Spinal cord (tissue), 10 donors: ENCODE results near the gene R3HDML. TPM values are rescaled to one million over a fixed set of nuclear protein-coding genes. Genes with fewer than 3 reads are reported as not detected.

Source experiments
- DNase-seq, 6 donors: peaks; one replicate each; pipeline versions ENCODE4 v3.0.0 to v3.0.0-alpha.2; 2013 to 2015; ENCODE audit warnings: low spot score in 6 of 6, low read depth in 4 of 6
- H3K27ac ChIP-seq: one replicate; pipeline ENCODE4 v1.5.1; 2013; ENCODE audit warnings: low read depth, low read length, control low read depth
- H3K27me3 ChIP-seq: one replicate; pipeline ENCODE4 v1.6.1; 2013; ENCODE audit warnings: low read length; ENCODE audit not compliant: control insufficient read depth, insufficient read depth
- H3K36me3 ChIP-seq: one replicate; pipeline ENCODE4 v1.6.1; 2013; ENCODE audit warnings: low read length; ENCODE audit not compliant: control insufficient read depth, insufficient read depth
- H3K4me1 ChIP-seq: one replicate; pipeline ENCODE4 v1.6.1; 2013; ENCODE audit warnings: low read length; ENCODE audit not compliant: control insufficient read depth, insufficient read depth
- H3K4me3 ChIP-seq: one replicate; pipeline ENCODE4 v1.5.1; 2013; ENCODE audit warnings: low read depth, low read length, control low read depth
- H3K9me3 ChIP-seq: one replicate; pipeline ENCODE4 v1.6.1; 2013; ENCODE audit warnings: low read length; ENCODE audit not compliant: control insufficient read depth, insufficient read depth
- WGBS: methylation state at CpG from one replicate; pipeline ENCODE4 v1.1.5; 2013; ENCODE audit warnings: missing lambda C conversion rate; ENCODE audit not compliant: insufficient coverage; 5-methylcytosine and 5-hydroxymethylcytosine counted together
- polyA plus RNA-seq, 2 donors: library from polyadenylated mRNA; unstranded; fragments of 120-200 nt; gene quantifications; one replicate each; pipeline ENCODE4 v1.2.1, GENCODE V29; 2013; ENCODE audit not compliant: insufficient read length in 2 of 2
- total RNA-seq, 2 donors: library from RNA; depleted of rRNA in 1 of 2; stranded (reverse); fragments of 120-200 nt in 1 of 2; fragments of >200 nt in 1 of 2; gene quantifications; one replicate each; pipeline versions ENCODE4 v1.2.3 to v1.2.4, GENCODE V29; 2013 to 2014
- donor health status: healthy.

Gene R3HDML
- total and polyA plus RNA-seq, 4 donors: 0.11 to 0.12 TPM; not detected in 2

- Histone ChIP-seq H3K9me3 (no peaks in the 10 kb centered on the region), H3K36me3 (no peaks in the 10 kb centered on the region), H3K4me3 (no peak overlapping the region), H3K27ac (no peak overlapping the region), H3K4me1 (no peaks in the 10 kb centered on the region), H3K27me3 (peaks cover 10% of the 10 kb centered on the region)
- peak in 5 of 6 donors; percentile 10 to 79 (median 22) for DNase-seq
- no CpG with 5 or more reads among the region's 9 CpGs for WGBS
These were observed 47.7 kb downstream of the R3HDML start for GRCh38 chr20:44384423-44385027.

GRCh38 chr20:44388466-44389023 lies 51.7 kb downstream of the R3HDML start:
- no peaks in the 10 kb centered on the region for H3K36me3 ChIP-seq
- WGBS: 3% methylated on average over 28 of the region's 29 CpGs

GRCh38 chr20:44389871-44390270 lies 53.0 kb downstream of the R3HDML start:
- no peaks in the 10 kb centered on the region for H3K36me3 ChIP-seq
- no peak overlapping the region for H3K4me3 ChIP-seq
- H3K9me3 ChIP-seq: no peaks in the 10 kb centered on the region
- WGBS: 70% methylated on average over 5 of the region's 6 CpGs
- DNase-seq: no peak
- no peak overlapping the region for H3K27ac ChIP-seq
- no peaks in the 10 kb centered on the region for H3K4me1 ChIP-seq
- peaks cover 13% of the 10 kb centered on the region for H3K27me3 ChIP-seq

More at GRCh38 chr20:44388466-44389023, 51.7 kb downstream of the R3HDML start:
- DNase-seq: peak in 2 of 6 donors; percentile 35 to 54
- H3K27me3 ChIP-seq: peaks cover 13% of the 10 kb centered on the region
- H3K27ac ChIP-seq: no peak overlapping the region
- H3K4me1 ChIP-seq: no peaks in the 10 kb centered on the region
- H3K4me3 ChIP-seq: no peak overlapping the region
- no peaks in the 10 kb centered on the region for H3K9me3 ChIP-seq

- peak in 1 of 6 donors; percentile 5 for DNase-seq
- 52% methylated on average over 3 of the region's 5 CpGs for WGBS
- no peak overlapping the region for H3K4me3 ChIP-seq
- no peak overlapping the region for H3K27ac ChIP-seq
- H3K36me3 ChIP-seq: no peaks in the 10 kb centered on the region
- no peaks in the 10 kb centered on the region for H3K4me1 ChIP-seq
- H3K9me3 ChIP-seq: no peaks in the 10 kb centered on the region
- H3K27me3 ChIP-seq: peaks cover 13% of the 10 kb centered on the region
These were observed 53.4 kb downstream of the R3HDML start for GRCh38 chr20:44390280-44390679.

- no peaks in the 10 kb centered on the region for H3K4me1 ChIP-seq
- 100% methylated on average over 1 of the region's 8 CpGs for WGBS
- peaks cover 16% of the 10 kb centered on the region for H3K27me3 ChIP-seq
- H3K27ac ChIP-seq: no peak overlapping the region
- DNase-seq: no peak
- H3K4me3 ChIP-seq: no peak overlapping the region
- no peaks in the 10 kb centered on the region for H3K9me3 ChIP-seq
- no peaks in the 10 kb centered on the region for H3K36me3 ChIP-seq
These were observed 55.4 kb downstream of the R3HDML start for GRCh38 chr20:44392088-44392775.

GRCh38 chr20:44392776-44393607 lies 56.1 kb downstream of the R3HDML start:
- H3K4me3 ChIP-seq: no peak overlapping the region
- H3K4me1 ChIP-seq: no peaks in the 10 kb centered on the region
- H3K9me3 ChIP-seq: no peaks in the 10 kb centered on the region
- H3K27ac ChIP-seq: no peak overlapping the region
- H3K36me3 ChIP-seq: no peaks in the 10 kb centered on the region
- peaks cover 16% of the 10 kb centered on the region for H3K27me3 ChIP-seq
- DNase-seq: no peak
- 75% methylated on average over 5 of the region's 5 CpGs for WGBS

- 87% methylated on average over 5 of the region's 9 CpGs for WGBS
These were observed 57.0 kb downstream of the R3HDML start for GRCh38 chr20:44393608-44394451.

GRCh38 chr20:44394452-44394701 lies 57.5 kb downstream of the R3HDML start:
- no peaks in the 10 kb centered on the region for H3K9me3 ChIP-seq
- no peaks in the 10 kb centered on the region for H3K36me3 ChIP-seq
- peaks cover 6% of the 10 kb centered on the region for H3K27me3 ChIP-seq
- no peaks in the 10 kb centered on the region for H3K4me1 ChIP-seq
- WGBS: 90% methylated on average over 2 of the region's 2 CpGs
- H3K4me3 ChIP-seq: no peak overlapping the region
- DNase-seq: no peak
- no peak overlapping the region for H3K27ac ChIP-seq

More at GRCh38 chr20:44393608-44394451, 57.0 kb downstream of the R3HDML start:
- no peak for DNase-seq
- Histone ChIP-seq H3K36me3 (no peaks in the 10 kb centered on the region), H3K27ac (no peak overlapping the region), H3K4me3 (no peak overlapping the region), H3K9me3 (no peaks in the 10 kb centered on the region), H3K4me1 (no peaks in the 10 kb centered on the region), H3K27me3 (peaks cover 11% of the 10 kb centered on the region)
